Transverse colon (tissue), 4 donors: ENCODE data around the gene NCBP3. TPM values are rescaled to one million over a fixed set of nuclear protein-coding genes. Genes with fewer than 3 reads are reported as not detected.
"Not testable (repeated sequence)": the region's sequence is repeated elsewhere in the genome, so short reads cannot be mapped to it uniquely, and the experiment has no call there.

ENCODE experiments used
- DNase-seq: peaks from one replicate; pipeline ENCODE4 v3.0.0-alpha.2; 2019
- H3K27ac ChIP-seq, 4 donors: fragments of 200-600 bp; sonication (generic); 2 replicates each; pipeline ENCODE4 v1.5.1; 2016 to 2018; ENCODE audit warnings: inconsistent platforms in 4 of 4
- H3K27me3 ChIP-seq: fragments of 200-600 bp; sonication (generic); 2 replicates; pipeline ENCODE4 v1.5.1; 2017; ENCODE audit warnings: inconsistent platforms
- H3K36me3 ChIP-seq, 4 donors: fragments of 200-600 bp; sonication (generic); 2 replicates each; pipeline ENCODE4 v1.5.1; 2017 to 2019; ENCODE audit warnings: inconsistent platforms in 4 of 4
- H3K4me1 ChIP-seq, 4 donors: fragments of 200-600 bp; sonication (generic); 2 replicates each; pipeline ENCODE4 v1.5.1; 2017 to 2020; ENCODE audit warnings: inconsistent platforms in 4 of 4
- H3K4me3 ChIP-seq, 4 donors: fragments of 200-600 bp; sonication (generic); 1 replicate in 1 of 4; 2 replicates in 3 of 4; pipeline versions ENCODE4 v1.5.1 to v1.6.1; 2017 to 2019; ENCODE audit warnings: inconsistent platforms in 4 of 4
- H3K9me3 ChIP-seq, 2 donors: fragments of 200-600 bp; sonication (generic); 2 replicates each; pipeline ENCODE4 v1.5.1; 2017 to 2019; ENCODE audit warnings: inconsistent platforms in 2 of 2
- CTCF ChIP-seq, 5 experiments: fragments of 200-600 bp in 3 of 5; fragments of 450-650 bp in 2 of 5; sonication (generic) in 3 of 5; IDR thresholded peaks; 1 replicate in 2 of 5; 2 replicates in 3 of 5; pipeline ENCODE4 v1.5.1; 2016 to 2017; ENCODE audit warnings: antibody characterized with exemption in 5 of 5, inconsistent platforms in 3 of 5, mild to moderate bottlenecking in 2 of 5, moderate library complexity in 1 of 5
- EP300 ChIP-seq: sonication (generic); formaldehyde crosslinking; IDR thresholded peaks from one replicate; pipeline ENCODE4 v1.6.1; 2017; ENCODE audit warnings: antibody characterized with exemption, low read depth
- POLR2A ChIP-seq: fragments of 450-650 bp; IDR thresholded peaks from one replicate; pipeline ENCODE4 v1.6.1; 2016; ENCODE audit warnings: antibody characterized with exemption, mild to moderate bottlenecking, moderate library complexity
- POLR2AphosphoS5 ChIP-seq, 3 donors: sonication (generic); formaldehyde crosslinking; IDR thresholded peaks; one replicate each; pipeline ENCODE4 v1.6.1; 2016; ENCODE audit warnings: antibody characterized with exemption in 3 of 3
- WGBS, 2 donors: methylation state at CpG; one replicate each; pipeline ENCODE4 v1.1.5; 2018; ENCODE audit warnings: low coverage in 1 of 2; 5-methylcytosine and 5-hydroxymethylcytosine counted together
- in situ Hi-C, 4 donors: fragments of 200-750 bp; cut with MboI; loops; one replicate each; pipeline versions ENCODE4 v1.15.0 to v1.15.1; 2017; ENCODE audit warnings: low sequenced_read_pairs in 3 of 4, low pct_ligation_motif_present in 1 of 4, low pct_unique_long_range_greater_than_20kb in 1 of 4
- intact Hi-C: fragments of 100-400 bp; cut with DNase I; formaldehyde crosslinking; loops from one replicate; pipeline ENCODE4 v1.15.1; 2023; ENCODE audit warnings: low total_unique reads
- total RNA-seq, 4 donors: library from RNA; depleted of rRNA; stranded (reverse); fragments of >200 nt; gene quantifications; one replicate each; pipeline ENCODE4 v1.1.0, GENCODE V29; 2016

The NCBP3 gene
- total RNA-seq, 4 donors from 2014 or later = 28.9 to 55.6 (median 45.8) TPM

- no peaks in the 10 kb centered on the region for H3K9me3 ChIP-seq
- in situ Hi-C loops = no loop called here
- intact Hi-C loops = loop anchor here (10.0 kb wide), 1 partner anchor 144 kb away; no protein-coding TSS in a partner anchor
- no peaks in the 10 kb centered on the region for H3K27me3 ChIP-seq
- DNase-seq = no peak
- no peak overlapping the region for H3K4me3 ChIP-seq
- no peaks in the 10 kb centered on the region for H3K36me3 ChIP-seq
- 93% methylated on average over 26 of the region's 30 CpGs; no CpG with 5 or more reads in 1 of the 2 donors for WGBS, 2 donors
- no peak for TF ChIP-seq POLR2A
- H3K4me1 ChIP-seq = peaks cover 0 to 14% (median 0%) of the 10 kb centered on the region in 4 donors
- no peak overlapping the region for H3K27ac ChIP-seq
These were observed 15.1 kb upstream of the NCBP3 start for GRCh38 chr17:3860939-3861700.

- 61 to 63% methylated on average over 3 to 9 of the region's 9 CpGs for WGBS, 2 donors
- Histone ChIP-seq H3K4me1 (peaks cover 0 to 11% (median 0%) of the 10 kb centered on the region in 4 donors), H3K9me3 (no peaks in the 10 kb centered on the region), H3K27me3 (no peaks in the 10 kb centered on the region), H3K36me3 (no peaks in the 10 kb centered on the region), H3K27ac (no peak overlapping the region), H3K4me3 (no peak overlapping the region)
- TF ChIP-seq POLR2AphosphoS5 (IDR thresholded peaks at IDR 0.05) = no peak
- TF ChIP-seq POLR2A = no peak
- no peak for TF ChIP-seq CTCF (IDR thresholded peaks at IDR 0.05)
- no peak for TF ChIP-seq EP300
- DNase-seq = no peak
- in situ Hi-C loops = no loop called here
- intact Hi-C loops = loop anchor here (10.0 kb wide), 1 partner anchor 145 kb away; no protein-coding TSS in a partner anchor
These were observed 13.9 kb upstream of the NCBP3 start for GRCh38 chr17:3859940-3860339.

- no peaks in the 10 kb centered on the region for H3K27me3 ChIP-seq
- H3K4me3 ChIP-seq = no peak overlapping the region
- in situ Hi-C loops (no loop called here), intact Hi-C loops (no loop called here)
- DNase-seq = no peak
- no peak for TF ChIP-seq CTCF (IDR thresholded peaks at IDR 0.05)
- no peak for TF ChIP-seq POLR2AphosphoS5 (IDR thresholded peaks at IDR 0.05)
- no peak for TF ChIP-seq EP300
- TF ChIP-seq POLR2A = no peak
- 72 to 82% methylated on average over 3 to 16 of the region's 16 CpGs for WGBS, 2 donors
- H3K9me3 ChIP-seq = no peaks in the 10 kb centered on the region
- no peaks in the 10 kb centered on the region for H3K36me3 ChIP-seq
- H3K27ac ChIP-seq = no peak overlapping the region
- peaks cover 0 to 10% (median 0%) of the 10 kb centered on the region in 4 donors for H3K4me1 ChIP-seq
These were observed 11.4 kb upstream of the NCBP3 start for GRCh38 chr17:3857261-3858105.

- intact Hi-C loops, H3K4me3 ChIP-seq, H3K9me3 ChIP-seq, in situ Hi-C loops, H3K36me3 ChIP-seq, DNase-seq, H3K4me1 ChIP-seq, H3K27me3 ChIP-seq, H3K27ac ChIP-seq: not testable (repeated sequence)
- WGBS, 2 donors = no CpG with 5 or more reads among the region's 36 CpGs
These were observed 8.2 kb upstream of the NCBP3 start for GRCh38 chr17:3854204-3854603.

GRCh38 chr17:3852561-3852960, 6.5 kb upstream of the NCBP3 start:
- H3K9me3 ChIP-seq = no peaks in the 10 kb centered on the region
- intact Hi-C loops = no loop called here

More at GRCh38 chr17:3852561-3852960, 6.5 kb upstream of the NCBP3 start:
- H3K36me3 ChIP-seq = no peaks in the 10 kb centered on the region
- DNase-seq = no peak
- no peak overlapping the region for H3K4me3 ChIP-seq
- no peak overlapping the region for H3K27ac ChIP-seq
- no peaks in the 10 kb centered on the region for H3K4me1 ChIP-seq
- no peaks in the 10 kb centered on the region for H3K27me3 ChIP-seq
- 84% methylated on average over 10 of the region's 10 CpGs; no CpG with 5 or more reads in 1 of the 2 donors for WGBS, 2 donors
- TF ChIP-seq CTCF (IDR thresholded peaks at IDR 0.05) (no peak), POLR2AphosphoS5 (IDR thresholded peaks at IDR 0.05) (no peak), POLR2A (no peak), EP300 (no peak)
- in situ Hi-C loops = no loop called here
